GM12891 (cell line): ENCODE measurements around the gene PERM1.
"Not testable (repeated sequence)": the region's sequence is repeated elsewhere in the genome, so short reads cannot be mapped to it uniquely, and the experiment has no call there.

ENCODE experiments used
- DNase-seq: peaks from one replicate; pipeline ENCODE4 v3.0.0; 2011; ENCODE audit warnings: low spot score; ENCODE audit not compliant: insufficient read length
- FAIRE-seq: peaks from 2 replicates; lab custom pipeline; 2011; peaks lifted over from hg19 to GRCh38; lab: Jason Lieb, UNC
- PAX5 ChIP-seq: IDR thresholded peaks from 2 replicates; pipeline ENCODE4 v1.6.1; 2011; ENCODE audit warnings: low read length, moderate library complexity, mild to moderate bottlenecking; ENCODE audit not compliant: insufficient read depth, severe bottlenecking
- POLR2A ChIP-seq: IDR thresholded peaks from 2 replicates; pipeline ENCODE4 v1.6.1; 2011; ENCODE audit warnings: low read depth, low read length, control low read depth
- POLR2AphosphoS5 ChIP-seq: IDR thresholded peaks from 2 replicates; pipeline ENCODE4 v1.6.1; 2011; ENCODE audit warnings: low read depth, low read length, control low read depth
- POU2F2 ChIP-seq: IDR thresholded peaks from 2 replicates; pipeline ENCODE4 v1.6.1; 2011; ENCODE audit warnings: low read depth, mild to moderate bottlenecking, control low read depth, low read length, moderate library complexity
- SPI1 ChIP-seq: IDR thresholded peaks from 2 replicates; pipeline ENCODE4 v1.6.1; 2011; ENCODE audit warnings: low read depth, low read length, control low read depth
- TAF1 ChIP-seq: IDR thresholded peaks from 2 replicates; pipeline ENCODE4 v1.6.1; 2011; ENCODE audit warnings: low read depth, low read length, control low read depth

PERM1 gene

DNA sequence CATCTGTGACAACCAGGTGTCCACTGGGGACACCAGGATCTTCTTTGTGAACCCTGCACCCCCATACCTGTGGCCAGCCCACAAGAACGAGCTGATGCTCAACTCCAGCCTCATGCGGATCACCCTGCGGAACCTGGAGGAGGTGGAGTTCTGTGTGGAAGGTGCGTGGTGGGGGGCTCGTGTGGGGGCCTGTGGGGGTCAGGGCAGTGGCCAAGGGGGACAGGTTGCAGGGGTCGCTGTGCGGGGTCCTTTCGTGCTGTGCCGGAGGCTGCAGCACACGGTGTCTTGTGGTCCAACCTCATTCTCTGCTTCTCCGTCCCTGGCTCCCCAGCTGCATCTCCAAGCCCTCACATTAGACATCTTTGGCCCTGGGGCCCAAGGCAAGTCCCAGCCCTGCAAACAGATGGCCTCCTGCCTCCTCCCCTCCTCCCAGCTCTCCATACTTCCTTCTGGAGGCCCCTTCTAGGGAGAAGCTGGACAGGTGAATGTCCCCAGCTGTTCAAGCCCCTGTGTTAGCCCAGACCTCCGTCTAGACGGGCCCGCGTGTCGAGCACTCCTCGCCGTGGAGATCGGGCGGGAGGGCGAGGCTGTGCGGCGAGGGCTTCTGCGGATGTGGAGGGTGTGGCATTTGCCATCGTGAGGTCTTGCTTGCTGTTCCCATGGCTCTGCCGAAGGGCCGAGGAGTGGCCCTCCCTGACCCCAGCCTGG lies 40.6 kb upstream of the PERM1 start:
- TF ChIP-seq SPI1: no peak
- no peak for TF ChIP-seq PAX5
- no peak for TF ChIP-seq POLR2A
- no peak for TF ChIP-seq POLR2AphosphoS5
- TF ChIP-seq TAF1: no peak
- no peak for TF ChIP-seq POU2F2
- no peak for FAIRE-seq

DNA sequence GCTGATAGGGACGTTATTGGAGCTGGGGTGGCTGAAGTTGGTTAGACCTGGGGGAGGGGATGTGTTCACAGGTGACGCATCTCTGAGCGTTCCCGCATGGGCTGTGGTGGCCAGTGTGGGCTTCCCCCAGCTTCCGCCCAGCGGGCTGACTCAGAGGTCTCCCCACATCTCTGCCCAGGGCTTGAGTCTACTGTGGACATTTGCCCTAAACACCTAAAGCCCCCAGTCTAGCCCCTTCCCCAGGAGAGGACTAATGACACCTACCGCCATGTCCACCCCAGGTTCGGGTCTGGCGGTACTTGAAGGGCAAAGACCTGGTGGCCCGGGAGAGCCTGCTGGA lies 40.0 kb upstream of the PERM1 start:
- no peak for DNase-seq
- TF ChIP-seq SPI1 (no peak), POLR2A (no peak), POU2F2 (no peak), PAX5 (no peak), POLR2AphosphoS5 (no peak), TAF1 (no peak)
- no peak for FAIRE-seq

More for the DNA sequence above, 40.6 kb upstream of the PERM1 start:
- no peak for DNase-seq

DNA sequence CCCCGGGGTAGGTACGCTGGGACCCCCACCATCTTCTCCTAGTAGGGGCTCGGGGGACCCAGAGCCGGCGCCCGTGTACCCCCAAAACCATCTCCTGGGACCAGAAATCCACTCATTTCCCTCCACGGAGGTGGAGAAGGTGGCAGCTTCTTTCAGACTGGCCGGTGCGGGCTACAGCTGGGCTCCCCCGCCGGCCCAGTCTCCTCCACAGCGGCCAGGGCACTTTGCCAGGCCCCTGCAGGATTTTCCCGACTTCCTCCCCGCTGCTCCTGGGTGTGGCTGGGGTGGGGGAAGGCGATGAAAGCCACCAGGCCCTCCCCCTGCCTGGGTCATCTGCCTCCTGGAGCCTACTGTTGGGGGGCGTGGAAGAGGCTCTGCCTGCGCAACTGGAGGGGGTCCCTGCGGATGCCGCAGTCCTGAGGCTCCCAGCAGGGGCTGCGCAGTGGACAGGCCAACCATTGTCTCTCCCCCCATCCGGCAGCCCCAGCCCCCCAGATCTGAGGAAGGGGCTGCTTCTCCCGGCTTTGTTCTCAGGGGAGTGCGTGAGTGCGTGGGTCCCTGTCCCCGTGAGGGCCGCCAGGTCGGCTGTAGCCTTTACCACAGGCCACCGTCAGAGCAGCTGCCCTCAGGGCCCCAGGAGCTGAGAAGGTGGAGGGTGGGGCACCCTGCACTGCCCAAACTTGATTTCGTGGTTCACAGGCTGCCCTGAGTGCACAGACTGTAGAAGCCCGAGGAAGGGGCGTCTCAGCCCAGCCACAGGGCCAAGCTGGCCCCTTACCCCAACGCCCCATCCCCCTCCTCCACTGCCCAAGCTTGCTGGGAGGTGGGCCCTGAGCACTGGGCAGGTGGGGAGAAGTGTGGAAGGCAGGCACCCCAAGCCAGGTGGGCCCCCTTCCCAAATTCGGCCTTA lies 39.4 kb upstream of the PERM1 start:
- TF ChIP-seq POLR2AphosphoS5 (no peak), POLR2A (no peak), SPI1 (no peak), TAF1 (no peak), PAX5 (no peak), POU2F2 (no peak)
- no peak for DNase-seq
- FAIRE-seq: no peak

DNA sequence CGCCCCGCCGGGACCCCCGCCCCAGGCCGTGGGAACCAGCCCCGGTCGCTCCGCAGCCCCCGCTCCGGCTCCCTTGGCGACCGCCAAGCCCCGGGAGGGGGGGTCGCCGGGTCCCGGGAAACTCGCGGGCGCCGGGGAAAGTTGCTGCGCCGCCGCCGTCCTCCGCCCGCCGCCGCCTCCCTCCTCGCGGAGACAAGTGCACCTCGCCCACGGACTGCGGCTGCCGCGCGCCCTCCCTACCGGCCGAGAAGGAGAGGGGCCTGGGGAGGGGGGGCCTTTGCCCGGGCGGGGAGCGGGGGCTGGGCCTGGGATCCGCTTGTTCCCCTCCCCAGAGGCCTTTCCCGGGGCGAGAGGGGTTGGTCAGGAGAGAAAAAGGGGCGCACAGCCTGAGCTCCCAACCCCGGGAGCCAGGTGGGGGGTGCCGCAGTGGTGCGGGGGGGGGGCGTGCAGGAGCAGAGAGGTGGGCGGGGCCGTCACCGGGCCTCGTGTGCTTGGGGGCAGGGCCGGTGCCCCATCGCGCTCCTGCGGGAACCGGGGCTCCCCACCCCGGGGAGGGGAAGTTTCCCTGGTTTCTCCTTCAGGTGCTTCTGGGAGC lies 38.6 kb upstream of the PERM1 start:
- FAIRE-seq (no peak), DNase-seq (peak; percentile 63)
- TF ChIP-seq POLR2A (no peak), POLR2AphosphoS5 (no peak), PAX5 (no peak), TAF1 (no peak), SPI1 (no peak), POU2F2 (no peak)

DNA sequence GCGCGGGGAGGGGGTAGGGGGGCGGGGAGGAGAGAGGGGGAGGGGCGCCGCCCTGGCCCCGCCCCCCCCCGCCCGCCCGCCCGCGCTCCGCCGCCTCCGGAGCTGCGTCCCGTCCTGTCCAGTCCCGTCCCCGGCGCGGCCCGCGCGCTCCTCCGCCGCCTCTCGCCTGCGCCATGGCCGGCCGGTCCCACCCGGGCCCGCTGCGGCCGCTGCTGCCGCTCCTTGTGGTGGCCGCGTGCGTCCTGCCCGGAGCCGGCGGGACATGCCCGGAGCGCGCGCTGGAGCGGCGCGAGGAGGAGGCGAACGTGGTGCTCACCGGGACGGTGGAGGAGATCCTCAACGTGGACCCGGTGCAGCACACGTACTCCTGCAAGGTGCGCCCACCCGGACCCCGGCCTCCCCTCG lies 38.1 kb upstream of the PERM1 start, which contains the start of gene AGRN:
AGRN (plus strand) TSS at position 121 of the 405 bp plus-strand sequence; CDS start at position 174, 53 bp downstream.
- TF ChIP-seq SPI1 (no peak), POLR2A (no peak), TAF1 (no peak), POLR2AphosphoS5 (no peak), PAX5 (no peak), POU2F2 (no peak)
- FAIRE-seq (peak; percentile 58), DNase-seq (peak; percentile 73)

DNA sequence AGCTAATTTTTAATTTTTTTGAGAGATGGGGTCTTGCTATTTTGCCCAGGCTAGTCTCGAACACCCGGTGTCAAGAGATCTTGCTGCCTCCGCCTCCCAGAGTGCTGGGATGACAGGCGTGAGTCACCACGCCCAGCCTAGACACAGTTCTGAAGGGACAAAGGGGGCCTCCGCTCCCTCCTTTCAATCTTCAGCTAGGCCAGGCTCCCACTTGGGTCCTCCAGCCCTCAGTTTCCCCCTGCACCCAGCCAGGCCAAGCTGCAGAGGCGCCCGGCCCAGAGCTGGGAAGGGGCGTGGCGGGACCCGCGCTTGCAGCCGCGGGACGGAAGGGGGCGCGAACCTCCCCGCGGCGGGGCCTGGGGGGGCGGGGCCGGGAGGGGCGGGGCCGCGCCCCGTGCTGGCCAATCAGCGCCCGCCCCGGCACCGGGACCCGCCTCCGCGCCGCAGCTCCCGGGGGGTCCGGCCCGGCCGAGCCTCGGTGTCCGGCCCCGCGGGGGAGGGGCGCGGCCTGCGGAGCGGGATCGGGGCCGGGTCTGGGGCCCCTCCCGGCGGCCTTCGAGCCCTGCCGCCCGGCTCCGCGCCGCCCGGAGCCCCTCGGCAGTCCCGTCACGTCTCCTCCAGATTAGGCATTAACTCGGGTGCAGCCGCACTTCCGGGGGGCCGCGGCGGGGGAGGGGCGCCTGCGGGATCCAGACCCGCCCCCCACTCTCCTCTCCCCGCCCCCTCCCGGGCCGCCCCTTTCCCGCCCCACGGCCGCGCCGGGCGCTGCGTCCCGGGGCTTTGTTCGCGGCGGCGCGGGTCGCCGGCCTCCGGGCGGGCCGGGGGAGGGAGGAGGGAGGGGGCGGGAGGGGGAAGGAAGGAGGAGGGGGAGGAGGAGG lies 37.5 kb upstream of the PERM1 start:
- DNase-seq (peak; percentile 96), FAIRE-seq (peak; percentile 78)
- TF ChIP-seq POU2F2 (no peak), PAX5 (no peak), POLR2AphosphoS5 (no peak), POLR2A (no peak), TAF1 (no peak), SPI1 (no peak)

DNA sequence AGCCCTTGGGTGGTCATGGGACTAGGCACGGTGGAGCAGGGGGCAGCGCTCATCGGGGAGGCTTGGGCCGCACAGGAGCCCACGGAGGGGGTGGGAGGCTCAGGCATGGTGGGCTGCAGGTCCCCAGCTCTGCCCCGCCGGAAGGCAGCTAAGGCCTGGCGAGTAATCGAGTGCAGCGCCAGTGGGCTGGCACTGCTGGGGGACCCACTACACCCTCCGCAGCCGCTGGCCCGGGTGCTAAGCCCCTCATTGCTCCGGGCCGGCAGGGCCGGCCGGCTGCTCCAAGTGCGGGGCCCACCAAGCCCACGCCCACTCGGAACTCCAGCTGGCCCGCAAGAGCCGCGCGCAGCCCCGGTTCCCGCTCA lies 36.4 kb upstream of the PERM1 start:
- FAIRE-seq, DNase-seq: not testable (repeated sequence)

DNA sequence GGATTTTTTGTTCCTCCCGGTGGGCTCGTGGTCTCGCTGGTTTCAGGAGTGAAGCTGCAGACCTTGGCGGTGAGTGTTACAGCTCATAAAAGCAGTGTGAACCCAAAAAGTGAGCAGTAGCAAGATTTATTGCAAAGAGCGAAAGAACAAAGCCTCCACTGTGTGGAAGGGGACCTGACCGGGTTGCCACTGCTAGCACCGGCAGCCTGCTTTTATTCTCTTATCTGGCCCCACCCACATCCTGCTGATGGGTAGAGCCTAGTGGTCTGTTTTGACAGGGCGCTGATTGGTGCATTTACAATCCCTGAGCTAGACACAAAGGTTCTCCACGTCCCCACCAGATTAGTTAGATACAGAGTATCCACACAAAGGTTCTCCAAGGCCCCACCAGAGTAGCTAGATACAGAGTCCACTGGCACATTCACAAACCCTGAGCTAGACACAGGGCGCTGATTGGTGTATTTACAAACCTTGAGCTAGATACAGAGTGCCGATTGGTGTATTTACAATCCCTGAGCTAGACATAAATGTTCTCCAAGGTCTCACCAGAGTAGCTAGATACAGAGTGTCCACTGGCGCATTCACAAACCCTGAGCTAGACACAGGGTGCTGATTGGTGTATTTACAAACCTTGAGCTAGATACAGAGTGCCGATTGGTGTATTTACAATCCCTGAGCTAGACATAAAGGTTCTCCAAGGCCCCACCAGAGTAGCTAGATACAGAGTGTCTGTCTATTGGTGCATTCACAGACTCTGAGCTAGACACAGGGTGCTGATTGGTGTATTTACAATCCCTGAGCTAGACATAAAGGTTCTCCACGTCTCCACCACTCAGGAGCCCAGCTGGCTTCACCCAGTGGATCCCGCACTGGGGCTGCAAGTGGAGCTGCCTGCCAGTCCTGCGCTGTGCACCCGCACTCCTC lies 35.8 kb upstream of the PERM1 start:
- not testable (repeated sequence) for FAIRE-seq, DNase-seq
